Activated naive CD4-positive, alpha-beta T cell treated with anti-CD3 and anti-CD28 coated beads for 36 hours (primary cell): Measurements from ENCODE around the gene TAX1BP1. TPM values are rescaled to one million over a fixed set of nuclear protein-coding genes. Genes with fewer than 3 reads are reported as not detected.

Source experiments
- CTCF ChIA-PET: fragments of 350-600 bp; sonication (Branson Sonifier 250); formaldehyde crosslinking; loops from one replicate; lab custom pipeline; 2021; ENCODE audit warnings: antibody characterized with exemption; lab: Charles Lee
- DNase-seq: peaks from one replicate; pipeline ENCODE4 v3.0.0-alpha.2; 2020
- H3K27ac Mint-ChIP-seq: one replicate; pipeline ENCODE4 v1.8.0; 2021; ENCODE audit warnings: mild to moderate bottlenecking, mixed read lengths
- H3K27me3 Mint-ChIP-seq: one replicate; pipeline ENCODE4 v1.8.0; 2021; ENCODE audit warnings: low read depth, mixed read lengths
- H3K36me3 Mint-ChIP-seq: one replicate; pipeline ENCODE4 v1.8.0; 2021; ENCODE audit warnings: low read depth, mixed read lengths
- H3K4me1 Mint-ChIP-seq: one replicate; pipeline ENCODE4 v1.8.0; 2021; ENCODE audit warnings: low read depth, mixed read lengths
- H3K4me3 Mint-ChIP-seq: one replicate; pipeline ENCODE4 v1.8.0; 2021; ENCODE audit warnings: mild to moderate bottlenecking, moderate library complexity, mixed read lengths
- H3K9me3 Mint-ChIP-seq: one replicate; pipeline ENCODE4 v1.8.0; 2021; ENCODE audit warnings: mixed read lengths
- intact Hi-C: fragments of 100-400 bp; cut with micrococcal nuclease; formaldehyde crosslinking; loops from one replicate; pipeline ENCODE4 v1.15.1; 2023
- total RNA-seq, 2 experiments: library from RNA; stranded (reverse); gene quantifications; one replicate each; pipeline ENCODE4 v1.2.3, GENCODE V29; 2021

Gene TAX1BP1
- total RNA-seq, 2 experiments from 2014 or later, result 84.1 to 87.9 TPM

GRCh38 chr7:27863880-27864279 is 123.9 kb downstream of the TAX1BP1 start:
- Mint-ChIP-seq H3K9me3 (no peaks in the 10 kb centered on the region), H3K27ac (no peak overlapping the region), H3K4me1 (no peaks in the 10 kb centered on the region), H3K36me3 (peaks cover 1% of the 10 kb centered on the region), H3K4me3 (no peak overlapping the region), H3K27me3 (no peaks in the 10 kb centered on the region)
- intact Hi-C loops, result no loop called here
- CTCF ChIA-PET, result no interaction called here
- DNase-seq, result no peak

- H3K4me1 Mint-ChIP-seq, result no peaks in the 10 kb centered on the region
- intact Hi-C loops, result no loop called here
- no peak overlapping the region for H3K4me3 Mint-ChIP-seq
- DNase-seq, result no peak
- peaks cover 1% of the 10 kb centered on the region for H3K36me3 Mint-ChIP-seq
- CTCF ChIA-PET, result no interaction called here
- no peak overlapping the region for H3K27ac Mint-ChIP-seq
- no peaks in the 10 kb centered on the region for H3K27me3 Mint-ChIP-seq
- no peaks in the 10 kb centered on the region for H3K9me3 Mint-ChIP-seq
Measured at GRCh38 chr7:27866256-27866655, 126.3 kb downstream of the TAX1BP1 start.

GRCh38 chr7:27866828-27867672 is 127.1 kb downstream of the TAX1BP1 start:
- intact Hi-C loops, result no loop called here
- H3K4me3 Mint-ChIP-seq, result no peak overlapping the region
- no peak for DNase-seq
- H3K36me3 Mint-ChIP-seq, result peaks cover 1% of the 10 kb centered on the region
- H3K27ac Mint-ChIP-seq, result no peak overlapping the region
- CTCF ChIA-PET, result no interaction called here
- H3K27me3 Mint-ChIP-seq, result no peaks in the 10 kb centered on the region
- no peaks in the 10 kb centered on the region for H3K4me1 Mint-ChIP-seq
- H3K9me3 Mint-ChIP-seq, result no peaks in the 10 kb centered on the region

GRCh38 chr7:27868131-27868550 is 128.2 kb downstream of the TAX1BP1 start:
- Mint-ChIP-seq H3K27ac (no peak overlapping the region), H3K36me3 (peaks cover 1% of the 10 kb centered on the region), H3K27me3 (no peaks in the 10 kb centered on the region), H3K4me3 (no peak overlapping the region), H3K4me1 (no peaks in the 10 kb centered on the region), H3K9me3 (no peaks in the 10 kb centered on the region)
- CTCF ChIA-PET, result no interaction called here
- DNase-seq, result no peak
- intact Hi-C loops, result no loop called here

- intact Hi-C loops, result no loop called here
- Mint-ChIP-seq H3K27ac (no peak overlapping the region), H3K4me3 (no peak overlapping the region), H3K4me1 (no peaks in the 10 kb centered on the region), H3K36me3 (peaks cover 1% of the 10 kb centered on the region), H3K9me3 (no peaks in the 10 kb centered on the region), H3K27me3 (no peaks in the 10 kb centered on the region)
- CTCF ChIA-PET, result no interaction called here
- no peak for DNase-seq
Measured at GRCh38 chr7:27869056-27869455, 129.1 kb downstream of the TAX1BP1 start.

GRCh38 chr7:27870595-27870994 is 130.6 kb downstream of the TAX1BP1 start:
- Mint-ChIP-seq H3K36me3 (peaks cover 1% of the 10 kb centered on the region), H3K9me3 (no peaks in the 10 kb centered on the region), H3K27ac (no peak overlapping the region), H3K27me3 (no peaks in the 10 kb centered on the region), H3K4me1 (no peaks in the 10 kb centered on the region), H3K4me3 (no peak overlapping the region)
- intact Hi-C loops, result no loop called here
- no peak for DNase-seq
- CTCF ChIA-PET, result no interaction called here

GRCh38 chr7:27871086-27871485 is 131.1 kb downstream of the TAX1BP1 start:
- CTCF ChIA-PET, result interaction anchor here (0.6 kb wide), 1 partner anchor 207 kb away, joined by 3 read pairs; no protein-coding TSS in a partner anchor
- intact Hi-C loops, result no loop called here
- no peak for DNase-seq
- Mint-ChIP-seq H3K4me1 (no peaks in the 10 kb centered on the region), H3K36me3 (peaks cover 1% of the 10 kb centered on the region), H3K4me3 (no peak overlapping the region), H3K27ac (no peak overlapping the region), H3K9me3 (no peaks in the 10 kb centered on the region), H3K27me3 (no peaks in the 10 kb centered on the region)

GRCh38 chr7:27871866-27872265 is 131.9 kb downstream of the TAX1BP1 start:
- CTCF ChIA-PET, result interaction anchor here (0.7 kb wide), 1 partner anchor 148 kb away, joined by 3 read pairs; no protein-coding TSS in a partner anchor

GRCh38 chr7:27872356-27873275 is 132.7 kb downstream of the TAX1BP1 start:
- no peaks in the 10 kb centered on the region for H3K4me1 Mint-ChIP-seq
- H3K9me3 Mint-ChIP-seq, result no peaks in the 10 kb centered on the region
- no peak overlapping the region for H3K4me3 Mint-ChIP-seq
- intact Hi-C loops, result no loop called here
- CTCF ChIA-PET, result interaction anchor here (0.7 kb wide), 1 partner anchor 147 kb away, joined by 3 read pairs; no protein-coding TSS in a partner anchor
- DNase-seq, result no peak
- H3K36me3 Mint-ChIP-seq, result peaks cover 1% of the 10 kb centered on the region
- no peaks in the 10 kb centered on the region for H3K27me3 Mint-ChIP-seq
- H3K27ac Mint-ChIP-seq, result no peak overlapping the region

More at GRCh38 chr7:27871866-27872265, 131.9 kb downstream of the TAX1BP1 start:
- H3K4me3 Mint-ChIP-seq, result no peak overlapping the region
- H3K27me3 Mint-ChIP-seq, result no peaks in the 10 kb centered on the region
- no peaks in the 10 kb centered on the region for H3K9me3 Mint-ChIP-seq
- H3K4me1 Mint-ChIP-seq, result no peaks in the 10 kb centered on the region
- no peak overlapping the region for H3K27ac Mint-ChIP-seq
- intact Hi-C loops, result no loop called here
- no peak for DNase-seq
- peaks cover 1% of the 10 kb centered on the region for H3K36me3 Mint-ChIP-seq

GRCh38 chr7:27873981-27874957 is 134.3 kb downstream of the TAX1BP1 start:
- Mint-ChIP-seq H3K9me3 (no peaks in the 10 kb centered on the region), H3K4me1 (no peaks in the 10 kb centered on the region), H3K36me3 (no peaks in the 10 kb centered on the region), H3K4me3 (no peak overlapping the region), H3K27me3 (no peaks in the 10 kb centered on the region), H3K27ac (no peak overlapping the region)
- CTCF ChIA-PET, result no interaction called here
- DNase-seq, result no peak
- intact Hi-C loops, result no loop called here

GRCh38 chr7:27875061-27875460 is 135.1 kb downstream of the TAX1BP1 start:
- H3K27ac Mint-ChIP-seq, result no peak overlapping the region
- H3K9me3 Mint-ChIP-seq, result no peaks in the 10 kb centered on the region
- H3K4me1 Mint-ChIP-seq, result no peaks in the 10 kb centered on the region
- DNase-seq, result no peak
- no peak overlapping the region for H3K4me3 Mint-ChIP-seq
- intact Hi-C loops, result no loop called here
- H3K27me3 Mint-ChIP-seq, result no peaks in the 10 kb centered on the region
- CTCF ChIA-PET, result no interaction called here
- H3K36me3 Mint-ChIP-seq, result no peaks in the 10 kb centered on the region
